ENCODE results near the gene SAMD11.
"Not testable (repeated sequence)": the region's sequence is repeated elsewhere in the genome, so short reads cannot be mapped to it uniquely, and the experiment has no call there.

SAMD11 gene

GRCh38 chr1:943545-944340 is 20.0 kb downstream of the SAMD11 start:
- no peak for DNase-seq (ENCODE audit: low read depth, low spot score)

GRCh38 chr1:944341-945325 is 20.9 kb downstream of the SAMD11 start:
- no peak for DNase-seq (ENCODE audit: low read depth, low spot score)

- no peak for DNase-seq (ENCODE audit: low read depth, low spot score)
These were observed 22.2 kb downstream of the SAMD11 start for GRCh38 chr1:945688-946556.

DNA sequence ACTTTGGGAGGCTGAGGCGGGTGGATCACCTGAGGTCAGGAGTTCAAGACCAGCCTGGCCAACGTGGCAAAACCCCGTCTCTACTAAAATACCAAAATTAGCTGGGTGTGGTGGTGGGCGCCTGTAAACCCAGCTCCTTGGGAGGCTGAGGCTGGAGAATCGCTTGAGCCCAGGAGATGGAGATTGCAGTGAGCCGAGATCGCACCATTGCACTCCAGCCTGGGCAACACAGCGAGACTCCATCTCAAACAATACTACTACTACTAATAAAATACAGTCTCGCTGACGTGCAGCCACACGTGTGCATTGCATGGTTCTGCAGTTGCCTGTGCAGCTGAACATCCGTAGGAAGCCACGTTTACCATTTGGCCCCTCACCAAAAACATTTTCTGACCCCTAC is 23.1 kb downstream of the SAMD11 start:
- not testable (repeated sequence) for DNase-seq (ENCODE audit: low read depth, low spot score)

- no peak for DNase-seq (ENCODE audit: low read depth, low spot score)
These were observed 24.2 kb downstream of the SAMD11 start for GRCh38 chr1:947958-948357.

DNA sequence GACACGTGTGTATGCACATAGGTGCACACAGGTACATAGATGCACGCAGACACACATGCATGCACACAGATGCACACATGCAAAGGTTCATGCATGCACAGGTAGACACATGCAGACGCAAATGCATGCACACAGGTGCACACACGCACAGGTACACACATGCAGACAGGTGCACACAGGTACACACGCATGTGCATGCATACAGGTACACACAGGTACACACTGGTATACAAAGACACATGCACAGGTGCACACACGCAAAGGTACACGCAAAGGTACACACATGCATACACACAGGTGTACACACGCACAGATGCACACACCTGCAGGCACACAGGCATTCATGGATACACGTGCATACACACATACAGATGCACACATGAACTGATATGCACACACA is 26.5 kb downstream of the SAMD11 start:
- no peak for DNase-seq (ENCODE audit: low read depth, low spot score)

DNA sequence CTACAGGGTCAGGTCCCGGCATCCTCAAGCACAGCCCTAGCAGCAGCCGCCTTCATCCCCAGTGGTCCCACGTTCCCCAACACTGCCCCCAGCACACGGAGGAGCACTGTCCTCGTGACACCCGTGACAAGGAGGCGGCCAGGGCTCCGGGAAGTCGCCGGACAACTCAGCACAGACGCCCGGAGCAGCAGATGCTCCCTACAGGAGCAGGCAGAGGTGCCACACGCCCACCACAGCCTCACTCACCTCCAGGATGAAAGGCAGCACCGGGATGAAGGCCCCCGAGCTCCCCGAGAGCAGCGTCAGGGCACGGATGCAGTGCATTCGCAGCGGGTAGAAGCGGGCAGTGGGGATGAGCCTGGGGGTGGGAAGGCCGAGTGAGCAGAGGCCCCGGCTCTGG is 27.2 kb downstream of the SAMD11 start:
- DNase-seq (ENCODE audit: low read depth, low spot score) = no peak

DNA sequence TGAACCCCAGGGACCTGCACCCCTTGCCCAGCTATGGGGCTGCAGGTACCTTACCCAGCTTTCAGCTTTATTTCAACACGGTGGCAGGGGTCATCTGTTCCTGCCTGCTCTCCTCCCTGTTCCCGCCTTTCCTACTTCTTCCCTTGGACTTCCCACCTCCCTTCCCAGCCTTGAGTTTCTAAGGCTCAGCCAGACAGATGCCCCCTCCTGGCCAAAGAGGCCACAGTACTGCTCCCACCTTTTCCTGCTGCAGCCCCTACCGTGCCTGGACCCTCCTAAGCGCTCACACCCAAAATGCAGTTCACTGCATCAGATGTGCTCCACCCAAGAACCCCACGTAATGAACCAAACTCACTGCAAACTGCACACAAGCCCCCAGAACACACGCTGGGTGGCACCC is 27.6 kb downstream of the SAMD11 start:
- DNase-seq (ENCODE audit: low read depth, low spot score) = peak; percentile 58

DNA sequence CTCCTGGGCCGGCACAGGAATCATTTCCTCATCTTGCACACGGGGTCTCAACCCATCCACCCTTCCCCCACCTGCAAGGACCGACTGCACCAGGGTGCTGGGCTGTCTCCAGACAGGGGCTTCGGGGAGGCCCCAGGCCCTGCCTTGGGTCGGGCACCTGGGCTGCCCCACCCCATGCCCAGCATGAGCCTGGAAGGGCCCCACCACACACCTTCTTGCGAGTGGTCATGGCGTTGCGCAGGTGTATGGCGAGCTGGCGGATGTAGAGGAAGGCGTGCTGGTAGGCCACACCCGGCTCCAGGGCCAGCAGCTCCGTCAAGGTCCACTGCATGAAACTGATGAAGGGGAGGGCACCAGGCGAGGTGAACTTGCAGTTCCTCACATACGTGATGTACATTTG is 28.5 kb downstream of the SAMD11 start:
- DNase-seq (ENCODE audit: low read depth, low spot score) = no peak

GRCh38 chr1:952603-953002 is 28.9 kb downstream of the SAMD11 start:
- DNase-seq (ENCODE audit: low read depth, low spot score) = no peak

GRCh38 chr1:953524-954320 is 30.0 kb downstream of the SAMD11 start:
- no peak for DNase-seq (ENCODE audit: low read depth, low spot score)

- DNase-seq (ENCODE audit: low read depth, low spot score) = no peak
These were observed 31.2 kb downstream of the SAMD11 start for GRCh38 chr1:954927-955326.

DNA sequence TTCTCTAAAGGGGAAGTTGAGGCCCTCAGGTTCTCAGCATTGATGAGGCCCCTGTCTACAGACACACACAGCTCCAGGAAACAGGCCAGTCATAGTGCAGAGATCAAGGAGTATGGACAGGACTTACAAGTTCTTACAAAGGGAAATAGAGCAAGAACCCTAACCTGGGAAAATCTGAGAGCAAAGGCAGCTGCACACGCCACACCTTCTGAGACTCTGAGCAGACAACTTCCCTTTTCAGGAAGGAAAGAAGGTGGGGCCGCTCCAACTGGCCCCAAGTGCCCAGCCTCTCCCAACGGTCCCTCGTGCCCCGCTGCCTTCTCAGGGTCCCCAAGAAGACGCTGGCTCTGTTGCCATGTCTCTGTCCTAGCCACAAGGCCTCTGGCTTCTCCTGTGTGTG is 31.8 kb downstream of the SAMD11 start:
- DNase-seq (ENCODE audit: low read depth, low spot score) = no peak

DNA sequence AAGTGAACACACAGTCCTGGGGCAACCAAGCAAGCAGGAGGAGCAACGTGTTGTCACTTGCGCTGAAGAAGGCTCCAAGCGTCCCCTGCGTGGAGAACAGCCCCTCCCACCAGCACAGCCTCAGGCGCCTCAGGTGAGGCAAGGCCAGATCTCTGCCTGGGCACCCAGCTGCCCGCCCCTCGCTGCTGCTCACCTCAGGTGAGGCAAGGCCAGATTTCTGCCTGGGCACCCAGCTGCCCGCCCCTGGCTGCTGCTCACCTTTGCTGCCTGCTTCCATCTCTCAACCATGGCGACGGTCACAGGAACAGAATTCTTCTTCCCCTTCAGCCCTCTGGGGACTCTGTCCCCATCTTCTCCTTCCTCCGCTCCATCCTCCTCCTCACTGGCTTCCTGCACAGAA is 32.9 kb downstream of the SAMD11 start:
- DNase-seq (ENCODE audit: low read depth, low spot score) = no peak

DNA sequence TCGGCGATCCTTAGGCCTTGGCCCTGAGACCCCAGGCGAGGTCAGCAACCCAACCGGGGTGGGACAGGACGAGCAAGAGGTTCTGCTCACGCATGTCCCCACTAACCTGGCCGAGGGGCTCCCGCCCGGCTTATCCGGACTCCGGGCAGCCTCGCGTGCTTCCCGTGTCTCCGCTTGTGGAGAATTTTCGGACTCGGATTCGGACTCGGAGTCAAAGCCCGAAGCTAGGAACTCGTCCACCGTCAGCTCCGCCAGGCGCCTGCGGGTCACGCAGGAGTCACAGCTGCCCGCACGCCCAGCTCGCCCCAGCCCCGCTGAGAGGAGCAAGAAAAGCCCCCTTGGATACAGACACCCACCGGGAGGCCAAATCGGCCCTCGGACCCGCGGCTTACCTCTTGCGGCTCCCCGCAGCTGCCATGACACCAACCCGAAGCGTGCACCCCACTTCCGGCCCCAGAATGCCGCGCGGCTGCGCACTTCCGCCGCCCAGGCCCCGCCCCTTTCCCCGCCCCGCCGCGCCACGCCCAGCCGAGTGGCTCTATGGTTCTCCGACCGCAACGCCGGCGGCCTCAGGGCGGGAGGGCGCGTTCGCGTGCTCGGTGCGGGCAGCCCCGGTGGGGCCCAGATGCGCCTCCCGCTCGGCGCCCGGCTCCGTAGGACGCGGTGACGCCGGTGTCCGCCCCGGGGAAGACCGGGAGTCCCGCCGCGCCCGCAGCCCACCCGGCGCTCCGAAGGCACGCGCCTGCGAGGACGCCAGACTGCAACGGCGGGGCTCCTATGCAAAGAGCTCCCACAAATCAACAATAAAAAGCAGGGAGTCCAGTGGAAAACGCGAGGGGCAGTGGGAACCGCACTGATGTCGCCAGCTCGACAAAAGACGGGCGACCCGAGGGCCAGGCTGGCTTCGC is 35.4 kb downstream of the SAMD11 start, which contains the start of gene NOC2L:
TSS of gene NOC2L (minus strand) at position 434 of the 908 bp plus-strand sequence. CDS start at position 418, 16 bp downstream.
- peak; percentile 83 for DNase-seq (ENCODE audit: low read depth, low spot score)

GRCh38 chr1:959731-960362 is 36.1 kb downstream of the SAMD11 start:
- DNase-seq (ENCODE audit: low read depth, low spot score) = no peak

DNA sequence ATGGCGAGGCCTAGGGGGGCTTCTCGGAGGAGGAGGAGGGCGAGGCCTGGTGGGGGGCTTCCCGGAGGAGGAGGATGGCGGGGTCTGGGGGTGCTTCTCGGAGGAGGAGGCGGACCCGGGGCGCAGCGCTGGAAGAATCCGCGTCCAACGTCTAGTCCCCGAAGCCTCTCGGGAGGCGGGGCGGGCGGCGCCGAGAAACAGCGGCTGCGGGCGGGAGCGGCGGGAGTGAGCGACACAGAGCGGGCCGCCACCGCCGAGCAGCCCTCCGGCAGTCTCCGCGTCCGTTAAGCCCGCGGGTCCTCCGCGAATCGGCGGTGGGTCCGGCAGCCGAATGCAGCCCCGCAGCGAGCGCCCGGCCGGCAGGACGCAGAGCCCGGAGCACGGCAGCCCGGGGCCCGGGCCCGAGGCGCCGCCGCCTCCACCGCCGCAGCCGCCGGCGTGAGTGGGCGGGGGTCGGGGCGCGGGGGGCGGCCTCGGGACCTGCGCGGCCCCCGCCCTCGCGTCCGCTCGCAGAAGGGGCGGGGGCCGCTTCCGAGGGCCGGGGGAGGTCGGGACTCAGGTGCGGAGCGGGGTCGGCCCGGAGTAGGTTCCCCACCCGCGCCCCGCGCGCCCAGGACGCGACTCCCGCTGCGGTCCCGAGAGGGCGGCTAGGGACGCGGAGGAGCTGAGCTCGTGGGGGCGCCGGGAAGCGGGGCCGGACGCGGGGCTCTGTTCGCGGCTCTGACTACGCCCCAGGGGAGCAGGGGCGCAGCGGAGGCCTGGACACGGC is 36.8 kb downstream of the SAMD11 start, which contains the start of gene KLHL17:
TSS of gene KLHL17 (plus strand) at position 222 of the 769 bp plus-strand sequence. CDS start at position 332, 110 bp downstream.
- DNase-seq (ENCODE audit: low read depth, low spot score) = peak; percentile 57

GRCh38 chr1:961132-961669 is 37.5 kb downstream of the SAMD11 start:
- no peak for DNase-seq (ENCODE audit: low read depth, low spot score)
